Neural cell (in vitro differentiated cells): Measurements from ENCODE around the gene WDR83. TPM values are rescaled to one million over a fixed set of nuclear protein-coding genes. Genes with fewer than 3 reads are reported as not detected.

Experiments
- H2AFZ ChIP-seq: fragments of 200-600, 300-800 bp; sonication (generic), shearing (Covaris generic); 2 replicates; pipeline ENCODE4 v1.6.0; 2014; ENCODE audit warnings: low read depth, mild to moderate bottlenecking, antibody characterized with exemption, low read length, moderate library complexity
- H3F3A ChIP-seq: fragments of 200-600 bp; shearing (Covaris generic); 2 replicates; pipeline ENCODE4 v1.6.1; 2016; ENCODE audit warnings: mild to moderate bottlenecking, moderate library complexity, mixed read lengths, antibody characterized with exemption, low read length; ENCODE audit not compliant: insufficient read depth, poor library complexity, severe bottlenecking
- H3K27ac ChIP-seq: fragments of 200-600, 300-800 bp; sonication (generic), shearing (Covaris generic); 2 replicates; pipeline ENCODE4 v1.5.1; 2014; ENCODE audit warnings: mild to moderate bottlenecking, low read length, moderate library complexity
- H3K27me3 ChIP-seq: fragments of 300-800, 200-600 bp; sonication (generic), shearing (Covaris generic); 2 replicates; pipeline ENCODE4 v1.6.0; 2014; ENCODE audit warnings: mild to moderate bottlenecking, low read depth, low read length, moderate library complexity; ENCODE audit not compliant: insufficient read depth
- H3K36me3 ChIP-seq: fragments of 300-800, 200-600 bp; sonication (generic), shearing (Covaris generic); 2 replicates; pipeline ENCODE4 v1.5.1; 2014; ENCODE audit warnings: mild to moderate bottlenecking, antibody characterized with exemption, low read length, moderate library complexity; ENCODE audit not compliant: insufficient read depth
- H3K4me2 ChIP-seq: fragments of 300-800, 200-600 bp; sonication (generic), shearing (Covaris generic); 2 replicates; pipeline ENCODE4 v1.6.0; 2014; ENCODE audit warnings: mild to moderate bottlenecking, low read length
- H3K4me3 ChIP-seq: fragments of 300-800, 200-600 bp; sonication (generic), shearing (Covaris generic); 2 replicates; pipeline ENCODE4 v1.5.1; 2014; ENCODE audit warnings: mild to moderate bottlenecking, low read length, moderate library complexity
- H3K79me2 ChIP-seq: fragments of 200-600 bp; shearing (Covaris generic); replicated peaks from 2 replicates; pipeline ENCODE4 v1.6.0; 2014; ENCODE audit warnings: mild to moderate bottlenecking, low read length, moderate library complexity; ENCODE audit not compliant: insufficient read depth
- H3K9ac ChIP-seq: fragments of 300-800, 200-600 bp; sonication (generic), shearing (Covaris generic); 2 replicates; pipeline ENCODE4 v1.6.1; 2016; ENCODE audit warnings: mild to moderate bottlenecking, low read length, mixed read lengths
- H3K9me2 ChIP-seq: fragments of 200-600 bp; shearing (Covaris generic); 2 replicates; pipeline ENCODE4 v1.6.1; 2016; ENCODE audit warnings: mild to moderate bottlenecking, low read length, mixed read lengths; ENCODE audit not compliant: insufficient read depth
- H3K9me3 ChIP-seq: fragments of 200-600, 300-800 bp; sonication (generic), shearing (Covaris generic); 2 replicates; pipeline ENCODE4 v1.6.1; 2016; ENCODE audit warnings: mild to moderate bottlenecking, mixed run types, low read length, moderate library complexity, mixed read lengths
- H4K20me1 ChIP-seq: fragments of 200-600 bp; shearing (Covaris generic); 2 replicates; pipeline ENCODE4 v1.6.1; 2016; ENCODE audit warnings: mild to moderate bottlenecking, mixed run types; ENCODE audit not compliant: insufficient read depth
- CTCF ChIP-seq: fragments of 450-650 bp; IDR thresholded peaks from 2 replicates; pipeline ENCODE4 v1.5.1; 2014; ENCODE audit warnings: antibody characterized with exemption, mild to moderate bottlenecking, moderate library complexity; ENCODE audit not compliant: poor library complexity, severe bottlenecking
- EP300 ChIP-seq: fragments of 450-650 bp; conservative IDR thresholded peaks from 2 replicates; pipeline ENCODE4 v1.6.1; 2014; ENCODE audit warnings: antibody characterized with exemption, mild to moderate bottlenecking, moderate library complexity; ENCODE audit not compliant: poor library complexity, severe bottlenecking
- EZH2 ChIP-seq: fragments of 200-600, 300-800 bp; shearing (Covaris generic), sonication (generic); IDR thresholded peaks from 2 replicates; pipeline ENCODE4 v1.6.1; 2014; ENCODE audit warnings: antibody characterized with exemption, low read length, borderline replicate concordance, mild to moderate bottlenecking; ENCODE audit not compliant: insufficient read depth, poor library complexity, severe bottlenecking
- MXI1 ChIP-seq: fragments of 450-650 bp; conservative IDR thresholded peaks from 2 replicates; pipeline ENCODE4 v1.6.1; 2014; ENCODE audit warnings: antibody characterized with exemption, mild to moderate bottlenecking; ENCODE audit not compliant: poor library complexity, severe bottlenecking
- POLR2AphosphoS5 ChIP-seq: IDR thresholded peaks from 2 replicates; pipeline ENCODE4 v1.6.1; 2012
- RAD21 ChIP-seq: fragments of 450-650 bp; conservative IDR thresholded peaks from 2 replicates; pipeline ENCODE4 v1.6.1; 2014; ENCODE audit warnings: antibody characterized with exemption, mild to moderate bottlenecking, moderate library complexity
- REST ChIP-seq: IDR thresholded peaks from 2 replicates; pipeline ENCODE4 v1.6.1; 2012; ENCODE audit warnings: borderline replicate concordance
- SMC3 ChIP-seq: fragments of 450-650 bp; conservative IDR thresholded peaks from 2 replicates; pipeline ENCODE4 v1.6.1; 2014; ENCODE audit warnings: antibody characterized with exemption, mild to moderate bottlenecking, moderate library complexity; ENCODE audit not compliant: poor library complexity
- TAF1 ChIP-seq: IDR thresholded peaks from 2 replicates; pipeline ENCODE4 v1.6.1; 2012; ENCODE audit warnings: low read depth
- polyA plus RNA-seq: library from polyadenylated mRNA; depleted of rRNA; stranded (reverse); fragments of >200 nt; gene quantifications from 2 replicates; pipeline ENCODE4 v1.2.3, GENCODE V29; 2014

The WDR83 gene
- polyA plus RNA-seq, 1 donor from 2014 or later: 45.3 TPM

- H3K27ac ChIP-seq: no peak overlapping the region
- no peaks in the 10 kb centered on the region for H3K79me2 ChIP-seq
- no peaks in the 10 kb centered on the region for H3K36me3 ChIP-seq
- no peaks in the 10 kb centered on the region for H3K27me3 ChIP-seq
- no peaks in the 10 kb centered on the region for H4K20me1 ChIP-seq
- H3K9ac ChIP-seq: no peak overlapping the region
- no peaks in the 10 kb centered on the region for H3K9me3 ChIP-seq
- no peak for TF ChIP-seq REST
- no peak for TF ChIP-seq MXI1
- TF ChIP-seq TAF1: no peak
- no peak for TF ChIP-seq EZH2
- no peak for TF ChIP-seq CTCF
- TF ChIP-seq SMC3: no peak
- TF ChIP-seq POLR2AphosphoS5: no peak
- TF ChIP-seq RAD21: no peak
- no peak for TF ChIP-seq EP300
- H3K4me3 ChIP-seq: no peak overlapping the region
- no peak overlapping the region for H2AFZ ChIP-seq
- H3K4me2 ChIP-seq: no peak overlapping the region
- H3F3A ChIP-seq: no peaks in the 10 kb centered on the region
- H3K9me2 ChIP-seq: no peaks in the 10 kb centered on the region
These were observed 14.4 kb upstream of the WDR83 start for GRCh38 chr19:12652219-12652618.

- no peaks in the 10 kb centered on the region for H3K79me2 ChIP-seq
- TF ChIP-seq POLR2AphosphoS5 (no peak), MXI1 (no peak), CTCF (no peak), TAF1 (no peak), EZH2 (no peak), REST (no peak), RAD21 (no peak)
- H3K27me3 ChIP-seq: no peaks in the 10 kb centered on the region
- H4K20me1 ChIP-seq: no peaks in the 10 kb centered on the region
- no peaks in the 10 kb centered on the region for H3F3A ChIP-seq
- no peaks in the 10 kb centered on the region for H3K9me3 ChIP-seq
- no peak overlapping the region for H3K9ac ChIP-seq
- H3K9me2 ChIP-seq: no peaks in the 10 kb centered on the region
- H3K27ac ChIP-seq: no peak overlapping the region
- no peak overlapping the region for H2AFZ ChIP-seq
- no peak overlapping the region for H3K4me2 ChIP-seq
- H3K36me3 ChIP-seq: no peaks in the 10 kb centered on the region
- no peak overlapping the region for H3K4me3 ChIP-seq
These were observed 11.1 kb upstream of the WDR83 start for GRCh38 chr19:12655546-12655945.
